ENCODE measurements around the gene LIPF. TPM values are rescaled to one million over a fixed set of nuclear protein-coding genes. Genes with fewer than 3 reads are reported as not detected.
"Not testable (repeated sequence)": the region's sequence is repeated elsewhere in the genome, so short reads cannot be mapped to it uniquely, and the experiment has no call there.

Gene LIPF
- polyA plus RNA-seq, 1 donor: not detected

- no peak for DNase-seq
Measured at GRCh38 chr10:88676283-88677060, 12.2 kb downstream of the LIPF start.

- DNase-seq: no peak
Measured at GRCh38 chr10:88680958-88681357, 16.7 kb downstream of the LIPF start.

GRCh38 chr10:88682491-88682890 lies 18.2 kb downstream of the LIPF start:
- no peak for DNase-seq

GRCh38 chr10:88687853-88688467 lies 23.7 kb downstream of the LIPF start:
- no peak for DNase-seq

- DNase-seq: no peak
Measured at GRCh38 chr10:88689366-88689765, 25.1 kb downstream of the LIPF start.

GRCh38 chr10:88693392-88694020 lies 29.3 kb downstream of the LIPF start:
- DNase-seq: no peak

GRCh38 chr10:88702848-88703597 lies 38.8 kb downstream of the LIPF start:
- DNase-seq: no peak

- no peak for DNase-seq
Measured at GRCh38 chr10:88705958-88706357, 41.7 kb downstream of the LIPF start, which contains the start of gene LIPK. TSS of gene LIPK (plus strand) at chr10:88706249. CDS start at chr10:88724544, 18,295 bp downstream.

- no peak for DNase-seq
Measured at GRCh38 chr10:88707429-88708155, 43.4 kb downstream of the LIPF start.

GRCh38 chr10:88709361-88709760 lies 45.1 kb downstream of the LIPF start:
- DNase-seq: not testable (repeated sequence)

GRCh38 chr10:88715517-88715916 lies 51.3 kb downstream of the LIPF start:
- no peak for DNase-seq

- no peak for DNase-seq
Measured at GRCh38 chr10:88721392-88721791, 57.1 kb downstream of the LIPF start.

GRCh38 chr10:88725798-88726197 lies 61.6 kb downstream of the LIPF start:
- no peak for DNase-seq

- DNase-seq: no peak
Measured at GRCh38 chr10:88728107-88728763, 64.0 kb downstream of the LIPF start.

Other genes with a start within 250 kb of the LIPF start
- 2.7 TPM for gene RNLS, start 81.1 kb upstream of the LIPF start, polyA plus RNA-seq (ENCODE audit: insufficient read length)
- 0.05 TPM for gene LIPJ, start 77.7 kb upstream of the LIPF start, polyA plus RNA-seq (ENCODE audit: insufficient read length)
- gene LIPK, start 41.8 kb downstream of the LIPF start, polyA plus RNA-seq (ENCODE audit: insufficient read length): not detected
- not detected for gene LIPN, start 95.6 kb downstream of the LIPF start, polyA plus RNA-seq (ENCODE audit: insufficient read length)
- gene LIPM, start 138.3 kb downstream of the LIPF start, polyA plus RNA-seq (ENCODE audit: insufficient read length): not detected
- not detected for gene ANKRD22, start 187.4 kb downstream of the LIPF start, polyA plus RNA-seq (ENCODE audit: insufficient read length)
- gene STAMBPL1, start 215.8 kb downstream of the LIPF start, polyA plus RNA-seq (ENCODE audit: insufficient read length): 5.4 TPM